H1 (cell line): Measurements from ENCODE around the gene IRS1. TPM values are rescaled to one million over a fixed set of nuclear protein-coding genes. Genes with fewer than 3 reads are reported as not detected.

Experiments used
- EGR1 ChIP-seq: IDR thresholded peaks from 2 replicates; pipeline ENCODE4 v1.6.1; 2011; ENCODE audit warnings: low read depth, low read length, borderline replicate concordance
- PHF8 ChIP-seq: fragments of 200-600 bp; sonication (generic); conservative IDR thresholded peaks from 2 replicates; pipeline ENCODE4 v1.7.1; 2012; ENCODE audit warnings: low read depth, mild to moderate bottlenecking, inconsistent platforms, low read length, moderate library complexity
- POU5F1 ChIP-seq: IDR thresholded peaks from 2 replicates; pipeline ENCODE4 v1.6.1; 2011; ENCODE audit warnings: low read depth, mild to moderate bottlenecking, low read length, moderate library complexity
- TCF12 ChIP-seq: IDR thresholded peaks from 2 replicates; pipeline ENCODE4 v1.6.1; 2011; ENCODE audit warnings: low read depth, mild to moderate bottlenecking, low read length
- polyA plus RNA-seq, 7 experiments: library from polyadenylated mRNA; depleted of rRNA in 3 of 7; stranded (reverse) in 5 of 7; unstranded in 2 of 7; fragments of >200 nt in 5 of 7; fragments of 200-250 nt in 2 of 7; gene quantifications; 1 replicate in 5 of 7; 2 replicates in 1 of 7; 4 replicates in 1 of 7; pipeline versions ENCODE4 v1.2.1 to v1.2.3, GENCODE V29; 2011 to 2013; ENCODE audit warnings: missing spikeins in 2 of 7, mixed read lengths in 2 of 7
- total RNA-seq: library from RNA; stranded (reverse); fragmentation: NEBNext Ultra II Directional; extraction: Animal tissue kit (Norgen Biotek cat#: 25700); gene quantifications from 2 replicates; pipeline ENCODE4 v1.2.1, GENCODE V29; 2021
- TF ChIP-seq, protein P1 (sequence below): fragments of 300-600 bp; sonication (generic); IDR thresholded peaks from 2 replicates; pipeline ENCODE4 v1.7.1; 2012; ENCODE audit warnings: low read length, moderate library complexity, mild to moderate bottlenecking, inconsistent platforms; ENCODE audit not compliant: insufficient replicate concordance

Gene IRS1
- total and polyA plus RNA-seq, 2 of the 8 experiments (the other 6 are each of a cell fraction or from before 2014, with no cell fraction given): 9.1 to 26.9 TPM

DNA sequence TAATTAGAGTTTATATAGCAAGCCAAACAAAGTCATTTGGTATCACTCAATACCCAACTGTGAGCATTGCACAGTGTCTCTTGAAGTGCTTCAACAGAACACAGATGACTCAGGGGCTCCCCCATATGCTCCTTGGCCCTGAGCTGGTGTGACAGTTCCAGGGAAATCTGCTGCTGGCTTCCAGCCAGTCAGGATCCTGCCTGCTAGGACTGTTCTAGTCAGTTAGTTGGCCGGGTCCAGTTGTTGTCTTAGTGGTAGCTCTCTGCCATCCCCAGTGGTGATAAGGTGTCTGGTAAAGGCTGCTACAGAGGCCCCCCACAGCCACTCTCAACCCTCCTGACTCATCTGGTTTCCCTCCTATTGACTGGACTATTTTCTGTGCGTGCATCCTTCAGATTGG, 100.3 kb downstream of the IRS1 start (continued):
- TF ChIP-seq, protein P1, sequence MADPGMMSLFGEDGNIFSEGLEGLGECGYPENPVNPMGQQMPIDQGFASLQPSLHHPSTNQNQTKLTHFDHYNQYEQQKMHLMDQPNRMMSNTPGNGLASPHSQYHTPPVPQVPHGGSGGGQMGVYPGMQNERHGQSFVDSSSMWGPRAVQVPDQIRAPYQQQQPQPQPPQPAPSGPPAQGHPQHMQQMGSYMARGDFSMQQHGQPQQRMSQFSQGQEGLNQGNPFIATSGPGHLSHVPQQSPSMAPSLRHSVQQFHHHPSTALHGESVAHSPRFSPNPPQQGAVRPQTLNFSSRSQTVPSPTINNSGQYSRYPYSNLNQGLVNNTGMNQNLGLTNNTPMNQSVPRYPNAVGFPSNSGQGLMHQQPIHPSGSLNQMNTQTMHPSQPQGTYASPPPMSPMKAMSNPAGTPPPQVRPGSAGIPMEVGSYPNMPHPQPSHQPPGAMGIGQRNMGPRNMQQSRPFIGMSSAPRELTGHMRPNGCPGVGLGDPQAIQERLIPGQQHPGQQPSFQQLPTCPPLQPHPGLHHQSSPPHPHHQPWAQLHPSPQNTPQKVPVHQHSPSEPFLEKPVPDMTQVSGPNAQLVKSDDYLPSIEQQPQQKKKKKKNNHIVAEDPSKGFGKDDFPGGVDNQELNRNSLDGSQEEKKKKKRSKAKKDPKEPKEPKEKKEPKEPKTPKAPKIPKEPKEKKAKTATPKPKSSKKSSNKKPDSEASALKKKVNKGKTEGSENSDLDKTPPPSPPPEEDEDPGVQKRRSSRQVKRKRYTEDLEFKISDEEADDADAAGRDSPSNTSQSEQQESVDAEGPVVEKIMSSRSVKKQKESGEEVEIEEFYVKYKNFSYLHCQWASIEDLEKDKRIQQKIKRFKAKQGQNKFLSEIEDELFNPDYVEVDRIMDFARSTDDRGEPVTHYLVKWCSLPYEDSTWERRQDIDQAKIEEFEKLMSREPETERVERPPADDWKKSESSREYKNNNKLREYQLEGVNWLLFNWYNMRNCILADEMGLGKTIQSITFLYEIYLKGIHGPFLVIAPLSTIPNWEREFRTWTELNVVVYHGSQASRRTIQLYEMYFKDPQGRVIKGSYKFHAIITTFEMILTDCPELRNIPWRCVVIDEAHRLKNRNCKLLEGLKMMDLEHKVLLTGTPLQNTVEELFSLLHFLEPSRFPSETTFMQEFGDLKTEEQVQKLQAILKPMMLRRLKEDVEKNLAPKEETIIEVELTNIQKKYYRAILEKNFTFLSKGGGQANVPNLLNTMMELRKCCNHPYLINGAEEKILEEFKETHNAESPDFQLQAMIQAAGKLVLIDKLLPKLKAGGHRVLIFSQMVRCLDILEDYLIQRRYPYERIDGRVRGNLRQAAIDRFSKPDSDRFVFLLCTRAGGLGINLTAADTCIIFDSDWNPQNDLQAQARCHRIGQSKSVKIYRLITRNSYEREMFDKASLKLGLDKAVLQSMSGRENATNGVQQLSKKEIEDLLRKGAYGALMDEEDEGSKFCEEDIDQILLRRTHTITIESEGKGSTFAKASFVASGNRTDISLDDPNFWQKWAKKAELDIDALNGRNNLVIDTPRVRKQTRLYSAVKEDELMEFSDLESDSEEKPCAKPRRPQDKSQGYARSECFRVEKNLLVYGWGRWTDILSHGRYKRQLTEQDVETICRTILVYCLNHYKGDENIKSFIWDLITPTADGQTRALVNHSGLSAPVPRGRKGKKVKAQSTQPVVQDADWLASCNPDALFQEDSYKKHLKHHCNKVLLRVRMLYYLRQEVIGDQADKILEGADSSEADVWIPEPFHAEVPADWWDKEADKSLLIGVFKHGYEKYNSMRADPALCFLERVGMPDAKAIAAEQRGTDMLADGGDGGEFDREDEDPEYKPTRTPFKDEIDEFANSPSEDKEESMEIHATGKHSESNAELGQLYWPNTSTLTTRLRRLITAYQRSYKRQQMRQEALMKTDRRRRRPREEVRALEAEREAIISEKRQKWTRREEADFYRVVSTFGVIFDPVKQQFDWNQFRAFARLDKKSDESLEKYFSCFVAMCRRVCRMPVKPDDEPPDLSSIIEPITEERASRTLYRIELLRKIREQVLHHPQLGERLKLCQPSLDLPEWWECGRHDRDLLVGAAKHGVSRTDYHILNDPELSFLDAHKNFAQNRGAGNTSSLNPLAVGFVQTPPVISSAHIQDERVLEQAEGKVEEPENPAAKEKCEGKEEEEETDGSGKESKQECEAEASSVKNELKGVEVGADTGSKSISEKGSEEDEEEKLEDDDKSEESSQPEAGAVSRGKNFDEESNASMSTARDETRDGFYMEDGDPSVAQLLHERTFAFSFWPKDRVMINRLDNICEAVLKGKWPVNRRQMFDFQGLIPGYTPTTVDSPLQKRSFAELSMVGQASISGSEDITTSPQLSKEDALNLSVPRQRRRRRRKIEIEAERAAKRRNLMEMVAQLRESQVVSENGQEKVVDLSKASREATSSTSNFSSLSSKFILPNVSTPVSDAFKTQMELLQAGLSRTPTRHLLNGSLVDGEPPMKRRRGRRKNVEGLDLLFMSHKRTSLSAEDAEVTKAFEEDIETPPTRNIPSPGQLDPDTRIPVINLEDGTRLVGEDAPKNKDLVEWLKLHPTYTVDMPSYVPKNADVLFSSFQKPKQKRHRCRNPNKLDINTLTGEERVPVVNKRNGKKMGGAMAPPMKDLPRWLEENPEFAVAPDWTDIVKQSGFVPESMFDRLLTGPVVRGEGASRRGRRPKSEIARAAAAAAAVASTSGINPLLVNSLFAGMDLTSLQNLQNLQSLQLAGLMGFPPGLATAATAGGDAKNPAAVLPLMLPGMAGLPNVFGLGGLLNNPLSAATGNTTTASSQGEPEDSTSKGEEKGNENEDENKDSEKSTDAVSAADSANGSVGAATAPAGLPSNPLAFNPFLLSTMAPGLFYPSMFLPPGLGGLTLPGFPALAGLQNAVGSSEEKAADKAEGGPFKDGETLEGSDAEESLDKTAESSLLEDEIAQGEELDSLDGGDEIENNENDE: no peak
- TF ChIP-seq POU5F1 (no peak), PHF8 (no peak), TCF12 (no peak), EGR1 (no peak)
